ENCODE results near the gene NCLN.

GRCh38 chr19:3163230-3163886 lies 22.4 kb upstream of the NCLN start:
- peak; percentile 75 to 89 (median 88) for TF ChIP-seq CTCF (IDR thresholded peaks at IDR 0.05)
- no peak for TF ChIP-seq POLR2AphosphoS5 (IDR thresholded peaks at IDR 0.05)
- no peak for TF ChIP-seq POLR2A (IDR thresholded peaks at IDR 0.05)
